ENCODE data around the gene PHKA2.

- TF ChIP-seq CTCF (IDR thresholded peaks at IDR 0.05) (no peak), POLR2A (IDR thresholded peaks at IDR 0.05) (no peak)
These were observed 110.6 kb downstream of the PHKA2 start for GRCh38 chrX:18873189-18873791.
